Measurements from ENCODE around the gene DDHD1.

GRCh38 chr14:53055003-53055402 is 98.1 kb downstream of the DDHD1 start:
- TF ChIP-seq CTCF (IDR thresholded peaks at IDR 0.05) (no peak), POLR2A (IDR thresholded peaks at IDR 0.05) (no peak)

Measured in lower leg skin (tissue), 3 donors.